T-cell (primary cell): ENCODE measurements around the gene UBE3A. TPM values are rescaled to one million over a fixed set of nuclear protein-coding genes. Genes with fewer than 3 reads are reported as not detected.

Source experiments
- ATAC-seq, 4 experiments: fragments of 200-7000 bp in 3 of 4; fragments of 150-1000 bp in 1 of 4; cut with Tn5 transposase; replicated peaks in 1 of 4; 1 replicate in 3 of 4; 2 replicates in 1 of 4; pipeline ENCODE4 v1.10.0; 2021; ENCODE audit warnings: moderate library complexity in 3 of 4, mild to moderate bottlenecking in 2 of 4, moderate number of reproducible peaks in 1 of 4
- CTCF ChIA-PET, 2 donors: fragments of 300-600 bp; sonication (Branson Sonifier 250); formaldehyde crosslinking; loops; one replicate each; lab custom pipeline; 2022; ENCODE audit warnings: antibody characterized with exemption in 2 of 2; lab: Charles Lee
- POLR2A ChIA-PET, 2 donors: fragments of 300-600 bp; sonication (Branson Sonifier 250); formaldehyde crosslinking; loops; one replicate each; lab custom pipeline; 2022; ENCODE audit warnings: antibody characterized with exemption in 2 of 2; lab: Charles Lee
- DNase-seq, 35 experiments: peaks; one replicate each; pipeline versions ENCODE4 v3.0.0 to v3.0.0-alpha.2; 2013 to 2023
- H3K27ac ChIP-seq: one replicate; pipeline ENCODE4 v1.5.1; 2013; ENCODE audit warnings: low read length
- H3K27me3 ChIP-seq, 2 experiments: replicated peaks in 1 of 2; 1 replicate in 1 of 2; 2 replicates in 1 of 2; pipeline versions ENCODE4 v1.6.1 to v1.7.0; 2013; ENCODE audit warnings: low read length in 1 of 2, mixed read lengths in 1 of 2; ENCODE audit not compliant: control insufficient read depth in 2 of 2, insufficient read depth in 2 of 2; ENCODE audit errors: extremely low read depth in 1 of 2
- H3K36me3 ChIP-seq, 2 donors: 1 replicate in 1 of 2; 2 replicates in 1 of 2; pipeline versions ENCODE4 v1.6.1 to v1.7.0; 2013; ENCODE audit warnings: low read length in 1 of 2; ENCODE audit not compliant: control insufficient read depth in 2 of 2, insufficient read depth in 1 of 2; ENCODE audit errors: extremely low read depth in 1 of 2
- H3K4me1 ChIP-seq, 2 experiments: 1 replicate in 1 of 2; 2 replicates in 1 of 2; pipeline versions ENCODE4 v1.6.1 to v1.7.0; 2013; ENCODE audit warnings: low read length in 2 of 2, mixed read lengths in 1 of 2; ENCODE audit not compliant: insufficient read depth in 2 of 2, control insufficient read depth in 1 of 2; ENCODE audit errors: extremely low read depth in 1 of 2
- H3K4me3 ChIP-seq, 2 donors: 1 replicate in 1 of 2; 2 replicates in 1 of 2; pipeline versions ENCODE4 v1.5.1 to v1.7.0; 2013; ENCODE audit warnings: mild to moderate bottlenecking in 2 of 2, low read length in 1 of 2, moderate library complexity in 1 of 2; ENCODE audit not compliant: control insufficient read depth in 1 of 2; ENCODE audit errors: extremely low read depth in 1 of 2
- H3K9me3 ChIP-seq: 2 replicates; pipeline ENCODE4 v1.7.0; 2013
- H3K27ac Mint-ChIP-seq, 2 donors: one replicate each; pipeline ENCODE4 v1.8.0; 2020 to 2021; ENCODE audit warnings: mild to moderate bottlenecking in 2 of 2, mixed read lengths in 2 of 2
- H3K27me3 Mint-ChIP-seq, 2 donors: one replicate each; pipeline ENCODE4 v1.8.0; 2021 to 2022; ENCODE audit warnings: mixed read lengths in 2 of 2
- H3K36me3 Mint-ChIP-seq: one replicate; pipeline ENCODE4 v1.8.0; 2021; ENCODE audit warnings: mixed read lengths
- H3K4me1 Mint-ChIP-seq, 3 donors: one replicate each; pipeline ENCODE4 v1.8.0; 2020 to 2022; ENCODE audit warnings: mixed read lengths in 3 of 3, mild to moderate bottlenecking in 1 of 3
- H3K4me3 Mint-ChIP-seq, 3 donors: one replicate each; pipeline ENCODE4 v1.8.0; 2020 to 2022; ENCODE audit warnings: mild to moderate bottlenecking in 3 of 3, mixed read lengths in 3 of 3, moderate library complexity in 3 of 3
- H3K9me3 Mint-ChIP-seq, 3 donors: one replicate each; pipeline ENCODE4 v1.8.0; 2020 to 2022; ENCODE audit warnings: mixed read lengths in 3 of 3
- WGBS: methylation state at CpG from one replicate; pipeline ENCODE4 v1.1.5; 2013; ENCODE audit warnings: missing lambda C conversion rate; ENCODE audit not compliant: insufficient coverage; 5-methylcytosine and 5-hydroxymethylcytosine counted together
- total RNA-seq, 35 experiments: library from RNA in 6 of 35; stranded (reverse) in 6 of 35; fragments of 120-200 nt in 1 of 35; gene quantifications; one replicate each; pipeline versions ENCODE4 v1.2.1 to v1.2.4 and lab custom pipeline; 2013 to 2026

UBE3A gene
- total RNA-seq, 5 donors from 2014 or later (not counting 1 experiment from before 2014, with no cell fraction given), result 115 to 119 (median 118) TPM

- CTCF ChIA-PET, result no interaction called here
- no peaks in the 10 kb centered on the region for H3K27me3 Mint-ChIP-seq
- H3K9me3 Mint-ChIP-seq, result peaks cover 20 to 44% (median 25%) of the 10 kb centered on the region in 3 donors
- peaks cover 0 to 6% (median 0%) of the 10 kb centered on the region in 3 donors for H3K4me1 Mint-ChIP-seq
- H3K36me3 Mint-ChIP-seq, result peaks cover 62% of the 10 kb centered on the region
- H3K4me3 Mint-ChIP-seq, result no peak overlapping the region
- POLR2A ChIA-PET, result no interaction called here
- H3K9me3 ChIP-seq, result peaks cover 4% of the 10 kb centered on the region
- H3K36me3 ChIP-seq, result no peaks in the 10 kb centered on the region
- no peak for ATAC-seq
- H3K27ac Mint-ChIP-seq, result no peak overlapping the region
- no peaks in the 10 kb centered on the region for H3K4me1 ChIP-seq
- no CpG with 5 or more reads among the region's 1 CpG for WGBS
- H3K27me3 ChIP-seq, result no peaks in the 10 kb centered on the region
- DNase-seq, result no peak
- H3K4me3 ChIP-seq, result no peak overlapping the region
- no peak overlapping the region for H3K27ac ChIP-seq
Measured at GRCh38 chr15:25325187-25325586, 113.6 kb downstream of the UBE3A start.

- Mint-ChIP-seq H3K4me1 (peaks cover 0 to 6% (median 0%) of the 10 kb centered on the region in 3 donors), H3K36me3 (peaks cover 61% of the 10 kb centered on the region), H3K9me3 (peaks cover 33 to 58% (median 34%) of the 10 kb centered on the region in 3 donors), H3K4me3 (no peak overlapping the region), H3K27ac (no peak overlapping the region), H3K27me3 (no peaks in the 10 kb centered on the region)
- DNase-seq (no peak), ATAC-seq (no peak)
- H3K36me3 ChIP-seq, result no peaks in the 10 kb centered on the region
- ChIA-PET POLR2A (no interaction called here), CTCF (no interaction called here)
- H3K27me3 ChIP-seq, result no peaks in the 10 kb centered on the region
- no peak overlapping the region for H3K27ac ChIP-seq
- 100% methylated on average over 1 of the region's 1 CpG for WGBS
- no peak overlapping the region for H3K4me3 ChIP-seq
- no peaks in the 10 kb centered on the region for H3K4me1 ChIP-seq
- peaks cover 13% of the 10 kb centered on the region for H3K9me3 ChIP-seq
Measured at GRCh38 chr15:25323420-25323819, 115.4 kb downstream of the UBE3A start.

- no peaks in the 10 kb centered on the region for H3K9me3 ChIP-seq
- no peaks in the 10 kb centered on the region for H3K4me1 ChIP-seq
- H3K9me3 Mint-ChIP-seq, result peaks cover 13 to 34% (median 20%) of the 10 kb centered on the region in 3 donors
- H3K27ac Mint-ChIP-seq, result no peak overlapping the region
- peaks cover 0 to 2% of the 10 kb centered on the region in 2 experiments for H3K27me3 ChIP-seq
- CTCF ChIA-PET, result no interaction called here
- DNase-seq (no peak), ATAC-seq (no peak)
- POLR2A ChIA-PET, result no interaction called here
- H3K27me3 Mint-ChIP-seq, result peaks cover 0 to 4% of the 10 kb centered on the region in 2 donors
- H3K36me3 Mint-ChIP-seq, result no peaks in the 10 kb centered on the region
- no peak overlapping the region for H3K4me3 Mint-ChIP-seq
- WGBS, result no CpG with 5 or more reads among the region's 3 CpGs
- H3K4me1 Mint-ChIP-seq, result no peaks in the 10 kb centered on the region
- H3K4me3 ChIP-seq, result no peak overlapping the region
- H3K27ac ChIP-seq, result no peak overlapping the region
- H3K36me3 ChIP-seq, result no peaks in the 10 kb centered on the region
Measured at GRCh38 chr15:25287823-25288222, 151.0 kb downstream of the UBE3A start.
